Measurements from ENCODE around the gene SGK1.
A peak's percentile ranks its signal among the peaks of the same experiment; 100 is the strongest.
"Not testable (repeated sequence)": the region's sequence is repeated elsewhere in the genome, so short reads cannot be mapped to it uniquely, and the experiment has no call there.

Gene SGK1

GRCh38 chr6:134331256-134331655 lies 13.3 kb upstream of the SGK1 start:
- H3K4me1 ChIP-seq (ENCODE audit: low read depth, poor library complexity, severe bottlenecking) = peaks cover 56% of the 10 kb centered on the region

DNA sequence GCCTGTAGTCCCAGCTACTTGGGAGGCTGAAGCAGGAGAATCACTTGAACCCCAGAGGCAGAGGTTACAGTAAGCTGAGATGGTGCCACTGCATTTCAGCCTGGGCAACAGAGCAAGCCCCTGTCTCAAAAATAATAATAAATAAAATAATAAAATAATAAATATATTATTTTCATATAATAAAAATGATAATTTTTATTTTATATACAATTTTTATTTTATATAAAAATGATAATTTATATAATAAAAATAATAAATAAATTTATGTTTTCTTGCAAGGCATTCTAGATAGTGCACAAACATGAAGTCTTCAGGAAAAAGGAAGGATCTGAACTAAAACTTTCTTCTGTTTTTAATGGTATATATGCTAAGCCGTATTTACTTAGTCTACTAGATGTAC lies 12.6 kb upstream of the SGK1 start:
- H3K4me3 ChIP-seq (IDR thresholded peaks at IDR 0.05; ENCODE audit: insufficient read depth, low read depth, low read length) = no peak overlapping the region
- H3K27ac ChIP-seq = peak overlapping the region; percentile 83
- H3K9ac ChIP-seq = peak overlapping the region; percentile 45
- no peaks in the 10 kb centered on the region for H3K79me2 ChIP-seq (ENCODE audit: insufficient read depth, low read depth)
- H3K36me3 ChIP-seq (ENCODE audit: insufficient read depth) = no peaks in the 10 kb centered on the region
- TF ChIP-seq, protein P1, sequence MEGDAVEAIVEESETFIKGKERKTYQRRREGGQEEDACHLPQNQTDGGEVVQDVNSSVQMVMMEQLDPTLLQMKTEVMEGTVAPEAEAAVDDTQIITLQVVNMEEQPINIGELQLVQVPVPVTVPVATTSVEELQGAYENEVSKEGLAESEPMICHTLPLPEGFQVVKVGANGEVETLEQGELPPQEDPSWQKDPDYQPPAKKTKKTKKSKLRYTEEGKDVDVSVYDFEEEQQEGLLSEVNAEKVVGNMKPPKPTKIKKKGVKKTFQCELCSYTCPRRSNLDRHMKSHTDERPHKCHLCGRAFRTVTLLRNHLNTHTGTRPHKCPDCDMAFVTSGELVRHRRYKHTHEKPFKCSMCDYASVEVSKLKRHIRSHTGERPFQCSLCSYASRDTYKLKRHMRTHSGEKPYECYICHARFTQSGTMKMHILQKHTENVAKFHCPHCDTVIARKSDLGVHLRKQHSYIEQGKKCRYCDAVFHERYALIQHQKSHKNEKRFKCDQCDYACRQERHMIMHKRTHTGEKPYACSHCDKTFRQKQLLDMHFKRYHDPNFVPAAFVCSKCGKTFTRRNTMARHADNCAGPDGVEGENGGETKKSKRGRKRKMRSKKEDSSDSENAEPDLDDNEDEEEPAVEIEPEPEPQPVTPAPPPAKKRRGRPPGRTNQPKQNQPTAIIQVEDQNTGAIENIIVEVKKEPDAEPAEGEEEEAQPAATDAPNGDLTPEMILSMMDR (conservative IDR thresholded peaks at IDR 0.05; ENCODE audit: low read depth, low read length) = no peak
- peaks cover 56% of the 10 kb centered on the region for H3K4me1 ChIP-seq (ENCODE audit: low read depth, poor library complexity, severe bottlenecking)
- H2AFZ ChIP-seq (ENCODE audit: low read depth) = peak overlapping the region; percentile 61
- no peaks in the 10 kb centered on the region for H3K27me3 ChIP-seq (ENCODE audit: insufficient read depth, low read depth)
- H4K20me1 ChIP-seq (ENCODE audit: insufficient read depth) = no peaks in the 10 kb centered on the region
- peak overlapping the region; percentile 88 for H3K4me2 ChIP-seq

More at GRCh38 chr6:134331256-134331655, 13.3 kb upstream of the SGK1 start:
- Histone ChIP-seq H3K27me3 (ENCODE audit: insufficient read depth, low read depth) (no peaks in the 10 kb centered on the region), H2AFZ (ENCODE audit: low read depth) (peak overlapping the region; percentile 61), H3K4me3 (IDR thresholded peaks at IDR 0.05; ENCODE audit: insufficient read depth, low read depth, low read length) (no peak overlapping the region), H3K4me2 (peak overlapping the region; percentile 88), H3K27ac (peak overlapping the region; percentile 83), H3K79me2 (ENCODE audit: insufficient read depth, low read depth) (no peaks in the 10 kb centered on the region), H3K36me3 (ENCODE audit: insufficient read depth) (no peaks in the 10 kb centered on the region), H4K20me1 (ENCODE audit: insufficient read depth) (no peaks in the 10 kb centered on the region), H3K9ac (peak overlapping the region; percentile 45)
- TF ChIP-seq, protein P1 (conservative IDR thresholded peaks at IDR 0.05; ENCODE audit: low read depth, low read length) = no peak

DNA sequence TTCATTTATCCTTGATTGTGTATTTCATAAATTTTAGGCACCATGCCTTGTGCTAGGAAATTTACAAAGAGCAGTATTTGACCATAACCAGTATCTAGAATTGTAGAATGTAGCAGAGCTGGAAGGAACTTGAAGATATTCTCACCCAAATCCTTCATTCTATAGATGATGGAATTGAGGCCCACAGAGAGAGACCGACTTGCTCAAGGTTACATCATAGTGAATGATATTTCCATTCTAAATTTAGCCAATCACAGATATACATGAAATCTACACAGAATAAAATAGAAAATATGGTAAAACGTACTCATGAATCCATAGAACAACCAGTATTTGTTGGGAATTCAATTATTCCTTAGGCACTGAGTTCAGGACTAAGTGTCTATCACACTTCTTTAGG lies 10.9 kb upstream of the SGK1 start:
- H3K79me2 ChIP-seq (ENCODE audit: insufficient read depth, low read depth) = no peaks in the 10 kb centered on the region
- H2AFZ ChIP-seq (ENCODE audit: low read depth) = no peak overlapping the region
- no peak overlapping the region for H3K27ac ChIP-seq
- H3K36me3 ChIP-seq (ENCODE audit: insufficient read depth) = no peaks in the 10 kb centered on the region
- no peak overlapping the region for H3K4me3 ChIP-seq (IDR thresholded peaks at IDR 0.05; ENCODE audit: insufficient read depth, low read depth, low read length)
- no peak overlapping the region for H3K4me2 ChIP-seq
- H3K4me1 ChIP-seq (ENCODE audit: low read depth, poor library complexity, severe bottlenecking) = peaks cover 50% of the 10 kb centered on the region
- H3K27me3 ChIP-seq (ENCODE audit: insufficient read depth, low read depth) = no peaks in the 10 kb centered on the region
- TF ChIP-seq, protein P1 (conservative IDR thresholded peaks at IDR 0.05; ENCODE audit: low read depth, low read length) = no peak
- H3K9ac ChIP-seq = no peak overlapping the region
- H4K20me1 ChIP-seq (ENCODE audit: insufficient read depth) = no peaks in the 10 kb centered on the region

DNA sequence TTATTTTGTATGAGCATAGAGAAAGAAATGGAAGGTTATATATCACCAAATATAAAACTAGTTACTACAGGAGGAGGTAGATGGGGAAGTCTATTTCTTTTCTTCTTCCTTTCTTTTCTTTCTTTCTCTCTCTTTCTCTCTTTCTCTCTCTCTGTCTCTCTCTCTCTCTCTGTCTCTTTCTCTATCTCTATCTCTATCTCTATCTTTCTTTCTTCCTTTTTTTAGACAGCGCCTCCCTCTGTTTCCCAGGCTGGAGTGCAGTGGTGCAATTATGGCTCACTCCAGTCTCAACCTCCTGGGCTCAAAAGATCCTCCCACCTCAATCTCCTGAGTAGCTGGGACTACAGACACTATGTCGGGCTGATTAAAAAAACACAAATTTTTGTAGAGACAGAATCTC lies 10.2 kb upstream of the SGK1 start:
- TF ChIP-seq, protein P1 (conservative IDR thresholded peaks at IDR 0.05; ENCODE audit: low read depth, low read length) = no peak

GRCh38 chr6:134326192-134326591 lies 8.3 kb upstream of the SGK1 start:
- peaks cover 30% of the 10 kb centered on the region for H3K4me1 ChIP-seq (ENCODE audit: low read depth, poor library complexity, severe bottlenecking)
- not testable (repeated sequence) for H3K27ac ChIP-seq; H3K36me3 ChIP-seq (ENCODE audit: insufficient read depth); H3K4me3 ChIP-seq (IDR thresholded peaks at IDR 0.05; ENCODE audit: insufficient read depth, low read depth, low read length); H3K9ac ChIP-seq; H2AFZ ChIP-seq (ENCODE audit: low read depth); H3K27me3 ChIP-seq (ENCODE audit: insufficient read depth, low read depth); H3K79me2 ChIP-seq (ENCODE audit: insufficient read depth, low read depth); H3K4me2 ChIP-seq; H4K20me1 ChIP-seq (ENCODE audit: insufficient read depth)

More for the DNA sequence above, 10.2 kb upstream of the SGK1 start:
- Histone ChIP-seq H3K27ac (no peak overlapping the region), H2AFZ (ENCODE audit: low read depth) (no peak overlapping the region), H3K27me3 (ENCODE audit: insufficient read depth, low read depth) (no peaks in the 10 kb centered on the region), H3K36me3 (ENCODE audit: insufficient read depth) (no peaks in the 10 kb centered on the region), H4K20me1 (ENCODE audit: insufficient read depth) (no peaks in the 10 kb centered on the region), H3K4me2 (no peak overlapping the region), H3K4me1 (ENCODE audit: low read depth, poor library complexity, severe bottlenecking) (peaks cover 46% of the 10 kb centered on the region), H3K79me2 (ENCODE audit: insufficient read depth, low read depth) (no peaks in the 10 kb centered on the region), H3K9ac (no peak overlapping the region), H3K4me3 (IDR thresholded peaks at IDR 0.05; ENCODE audit: insufficient read depth, low read depth, low read length) (no peak overlapping the region)

Data from KMS-11 (cell line).